Esophagus muscularis mucosa (tissue), 4 donors: Measurements from ENCODE around the gene CTXN3.

Source experiments
- CTCF ChIP-seq, 3 experiments: fragments of 200-600 bp in 2 of 3; fragments of 450-650 bp in 1 of 3; sonication (generic) in 2 of 3; IDR thresholded peaks; one replicate each; pipeline ENCODE4 v1.5.1; 2017 to 2019; ENCODE audit warnings: antibody characterized with exemption in 3 of 3, mild to moderate bottlenecking in 2 of 3, moderate library complexity in 1 of 3
- EP300 ChIP-seq: sonication (generic); formaldehyde crosslinking; IDR thresholded peaks from one replicate; pipeline ENCODE4 v1.6.1; 2017; ENCODE audit warnings: antibody characterized with exemption
- POLR2A ChIP-seq: fragments of 450-650 bp; IDR thresholded peaks from one replicate; pipeline ENCODE4 v1.6.1; 2017; ENCODE audit warnings: antibody characterized with exemption, moderate library complexity, mild to moderate bottlenecking, low read depth
- POLR2AphosphoS5 ChIP-seq, 2 donors: sonication (generic); formaldehyde crosslinking; IDR thresholded peaks; one replicate each; pipeline ENCODE4 v1.6.1; 2017; ENCODE audit warnings: antibody characterized with exemption in 2 of 2

DNA sequence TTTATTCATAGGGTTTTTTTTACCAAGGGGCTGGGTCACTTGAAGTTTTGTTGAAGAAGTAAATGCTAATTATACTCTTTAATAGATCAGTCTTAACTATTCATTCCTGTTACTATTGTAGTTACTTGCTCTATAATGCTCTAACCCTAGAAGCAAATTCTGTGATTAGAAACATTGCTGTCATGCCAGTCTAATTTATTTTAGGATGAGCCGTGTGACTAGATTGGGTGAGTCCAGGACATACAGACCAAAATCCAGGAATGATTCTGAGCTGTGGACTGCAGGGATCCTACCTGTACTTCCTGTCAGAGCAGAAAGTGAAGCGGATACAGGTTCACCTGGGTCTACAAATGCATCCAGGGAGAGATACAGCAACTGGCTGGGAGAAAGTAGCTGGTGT is 53.6 kb downstream of the CTXN3 start:
- TF ChIP-seq EP300, result no peak
- no peak for TF ChIP-seq POLR2AphosphoS5 (IDR thresholded peaks at IDR 0.05)
- no peak for TF ChIP-seq CTCF (IDR thresholded peaks at IDR 0.05)
- no peak for TF ChIP-seq POLR2A
